Hematopoietic multipotent progenitor cell treated with erythropoietin and hydrocortisone succinate and interleukin-3 and kit ligand, for 4 days (in vitro differentiated cells): ENCODE data around the gene GTF2I.
"Not testable (repeated sequence)": the region's sequence is repeated elsewhere in the genome, so short reads cannot be mapped to it uniquely, and the experiment has no call there.

Experiments
- DNase-seq: peaks from one replicate; pipeline ENCODE4 v3.0.0-alpha.2; 2015

The GTF2I gene

GRCh38 chr7:74656837-74657691 lies 454 bp upstream of the GTF2I start:
- DNase-seq, result peak; percentile 99

DNA sequence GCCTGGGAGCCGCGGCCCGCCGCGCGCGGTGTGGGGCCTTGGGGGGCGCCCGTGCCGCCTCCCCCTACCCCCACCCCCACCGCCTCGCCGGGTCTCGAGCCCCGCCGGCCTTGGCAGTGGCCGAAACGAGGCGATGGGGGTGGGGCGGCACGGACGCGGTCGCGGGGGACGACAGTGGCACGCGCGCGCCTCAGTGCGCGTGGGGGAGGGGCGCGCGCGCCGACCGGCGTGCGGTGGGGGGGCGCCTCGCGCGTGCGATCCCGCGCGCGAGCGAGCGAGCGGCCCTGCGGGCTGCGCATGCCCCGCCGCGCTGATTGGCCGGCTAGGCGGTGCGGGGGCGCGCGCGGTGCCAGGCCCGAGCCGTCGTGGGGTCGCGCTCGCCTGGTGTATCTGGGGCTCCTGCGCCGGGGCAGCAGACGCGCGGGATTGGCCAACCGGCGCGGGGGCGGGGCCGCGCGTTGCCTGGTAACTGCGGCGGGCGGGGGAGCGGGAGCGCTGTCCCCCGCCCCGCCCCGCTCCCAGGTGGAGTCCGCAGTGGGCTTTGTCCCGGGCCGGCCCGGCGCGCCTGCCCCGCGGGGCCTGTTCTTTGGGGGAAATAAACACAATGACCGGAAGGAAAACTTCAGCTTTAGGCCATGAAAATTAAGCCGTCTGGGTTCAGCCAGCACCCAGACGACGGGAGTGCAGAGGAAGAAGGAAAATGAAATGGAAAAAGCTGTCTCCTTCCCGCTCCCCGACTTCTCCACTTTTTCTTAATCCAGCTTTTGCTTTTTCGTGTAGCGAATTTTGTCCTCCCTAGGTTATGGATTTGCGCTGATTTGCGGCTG lies 873 bp downstream of the GTF2I start:
- DNase-seq, result peak; percentile 97

DNA sequence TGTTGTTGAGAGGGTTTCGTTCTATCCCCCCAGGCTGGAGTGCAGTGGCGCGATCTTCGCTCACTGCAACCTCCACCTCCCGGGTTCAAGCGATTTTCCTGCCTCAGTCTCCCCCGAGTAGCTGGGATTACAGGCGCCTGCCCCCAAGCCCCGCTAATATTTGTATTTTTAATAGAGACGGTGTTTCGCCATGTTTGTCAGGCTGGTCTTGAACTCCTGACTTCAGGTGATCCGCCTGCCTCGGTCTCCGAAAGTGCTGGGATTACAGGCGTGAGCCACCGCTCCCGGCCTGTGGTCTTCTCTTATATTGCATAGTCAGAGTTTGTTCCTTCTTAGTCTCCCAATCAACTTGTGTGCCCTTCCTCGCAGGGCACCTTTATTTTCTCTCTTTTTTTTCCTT lies 2.7 kb downstream of the GTF2I start:
- DNase-seq, result not testable (repeated sequence)

DNA sequence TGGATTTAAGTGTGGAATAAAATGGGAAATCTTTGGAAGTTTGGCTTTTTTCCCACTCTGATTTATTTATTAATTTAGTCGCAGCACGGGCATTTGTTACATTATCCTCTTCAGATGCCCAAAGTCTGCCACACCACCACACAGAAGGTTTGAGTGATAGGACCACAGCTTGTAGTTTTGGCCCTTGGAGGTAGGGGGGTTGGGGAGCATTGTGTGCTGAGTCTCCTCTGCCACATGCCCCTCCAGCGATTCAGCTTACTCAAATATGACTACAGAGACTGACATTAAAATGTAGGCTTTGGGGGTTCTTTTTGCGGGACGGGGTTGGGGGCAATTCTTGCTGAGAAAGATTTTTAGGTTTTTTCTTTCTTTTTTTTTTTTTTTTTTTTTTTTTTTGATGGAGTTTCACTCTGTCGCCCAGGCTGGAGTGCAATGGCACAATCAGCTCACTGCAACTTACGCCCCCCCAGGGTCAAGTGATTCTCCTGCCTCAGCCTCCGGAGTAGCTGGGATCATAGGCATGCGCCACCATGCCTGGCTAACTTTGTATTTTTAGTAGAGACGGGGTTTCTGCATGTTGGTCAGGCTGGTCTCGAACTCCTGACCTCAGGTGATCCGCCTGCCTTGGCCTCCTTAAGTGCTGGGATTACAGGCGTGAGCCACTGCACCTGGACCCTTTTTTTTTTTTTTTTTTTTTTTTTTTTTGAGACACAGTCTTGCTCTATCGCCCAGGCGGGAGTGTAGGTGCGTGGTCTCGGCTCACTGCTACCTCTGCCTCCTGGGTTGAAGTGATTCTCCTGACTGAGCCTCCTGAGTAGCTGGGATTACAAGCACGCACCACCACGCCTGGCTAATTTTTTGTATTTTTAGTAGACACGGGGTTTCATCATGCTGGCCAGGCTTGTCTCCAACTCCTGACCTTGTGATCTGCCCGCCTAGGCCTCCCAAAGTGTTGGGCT lies 4.6 kb downstream of the GTF2I start:
- peak; percentile 78 for DNase-seq

- no peak for DNase-seq
These were observed 7.9 kb downstream of the GTF2I start for GRCh38 chr7:74665296-74665938.

- not testable (repeated sequence) for DNase-seq
These were observed 9.5 kb downstream of the GTF2I start for GRCh38 chr7:74667013-74667412.

- not testable (repeated sequence) for DNase-seq
These were observed 10.0 kb downstream of the GTF2I start for GRCh38 chr7:74667520-74667919.

- DNase-seq, result no peak
These were observed 14.1 kb downstream of the GTF2I start for GRCh38 chr7:74671602-74672001.

GRCh38 chr7:74672343-74672915 lies 14.9 kb downstream of the GTF2I start:
- no peak for DNase-seq

GRCh38 chr7:74674166-74674565 lies 16.6 kb downstream of the GTF2I start:
- no peak for DNase-seq

GRCh38 chr7:74682829-74683228 lies 25.3 kb downstream of the GTF2I start:
- DNase-seq, result no peak

- DNase-seq, result no peak
These were observed 26.3 kb downstream of the GTF2I start for GRCh38 chr7:74683799-74684198.

DNA sequence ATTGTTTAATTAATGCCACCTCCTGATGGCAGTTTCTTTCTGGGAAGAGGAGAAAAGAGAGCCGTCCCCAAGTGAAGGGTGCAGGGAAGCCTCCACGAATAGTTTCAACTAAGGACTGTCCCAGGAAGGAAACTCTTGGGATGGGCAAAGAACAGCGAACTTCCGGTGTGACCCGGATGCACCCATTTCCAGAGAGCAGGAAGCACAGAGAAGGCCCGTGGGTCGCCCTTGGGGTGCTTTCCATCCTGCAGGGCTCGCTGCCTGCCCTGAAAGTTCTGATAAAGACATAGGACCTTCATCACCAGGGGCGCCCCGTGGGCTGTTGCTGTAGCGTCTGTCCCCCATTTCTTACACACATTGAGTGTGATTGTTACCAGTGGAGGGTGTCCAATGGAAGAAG lies 27.0 kb downstream of the GTF2I start:
- no peak for DNase-seq

GRCh38 chr7:74684921-74685320 lies 27.4 kb downstream of the GTF2I start:
- no peak for DNase-seq

- no peak for DNase-seq
These were observed 33.0 kb downstream of the GTF2I start for GRCh38 chr7:74690474-74690873.

DNA sequence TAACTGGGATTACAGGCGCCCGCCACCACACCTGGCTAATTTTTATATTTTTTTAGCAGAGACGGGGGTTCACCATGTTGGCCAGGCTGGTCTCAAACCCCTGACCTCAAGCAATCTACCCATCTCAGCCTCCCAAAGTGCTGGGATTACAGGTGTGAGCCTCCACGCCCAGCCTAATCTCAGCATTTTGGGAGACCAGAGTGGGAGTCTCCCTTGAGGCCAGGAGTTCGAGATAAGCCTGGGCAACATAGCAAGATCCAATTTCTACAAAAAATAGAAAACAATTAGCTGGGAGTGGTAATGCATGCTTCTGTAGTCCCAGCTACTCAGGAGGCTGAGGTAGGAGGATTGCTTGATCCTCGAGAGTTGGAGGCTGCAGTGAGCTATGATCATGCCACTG lies 46.9 kb downstream of the GTF2I start:
- DNase-seq, result not testable (repeated sequence)

DNA sequence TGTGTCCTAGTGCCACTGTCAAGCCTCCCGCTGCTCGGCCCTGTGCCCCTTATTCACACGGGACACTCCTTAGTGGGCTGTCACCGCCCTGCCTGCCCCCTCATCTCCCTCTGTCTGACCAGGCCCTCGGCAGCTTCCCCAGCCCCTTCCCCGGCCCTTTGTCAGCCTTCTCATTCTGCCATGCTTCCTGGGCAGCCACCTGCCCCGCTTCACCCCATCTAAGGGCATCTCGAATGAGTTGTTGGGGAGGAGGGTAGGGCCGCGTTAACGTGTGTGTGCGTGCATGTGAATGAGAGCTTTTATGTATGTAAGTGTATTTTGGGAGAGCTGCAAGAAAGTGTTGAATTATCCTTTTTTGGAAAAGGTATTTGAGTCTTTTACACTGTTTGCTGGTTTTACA lies 49.7 kb downstream of the GTF2I start:
- DNase-seq, result no peak

DNA sequence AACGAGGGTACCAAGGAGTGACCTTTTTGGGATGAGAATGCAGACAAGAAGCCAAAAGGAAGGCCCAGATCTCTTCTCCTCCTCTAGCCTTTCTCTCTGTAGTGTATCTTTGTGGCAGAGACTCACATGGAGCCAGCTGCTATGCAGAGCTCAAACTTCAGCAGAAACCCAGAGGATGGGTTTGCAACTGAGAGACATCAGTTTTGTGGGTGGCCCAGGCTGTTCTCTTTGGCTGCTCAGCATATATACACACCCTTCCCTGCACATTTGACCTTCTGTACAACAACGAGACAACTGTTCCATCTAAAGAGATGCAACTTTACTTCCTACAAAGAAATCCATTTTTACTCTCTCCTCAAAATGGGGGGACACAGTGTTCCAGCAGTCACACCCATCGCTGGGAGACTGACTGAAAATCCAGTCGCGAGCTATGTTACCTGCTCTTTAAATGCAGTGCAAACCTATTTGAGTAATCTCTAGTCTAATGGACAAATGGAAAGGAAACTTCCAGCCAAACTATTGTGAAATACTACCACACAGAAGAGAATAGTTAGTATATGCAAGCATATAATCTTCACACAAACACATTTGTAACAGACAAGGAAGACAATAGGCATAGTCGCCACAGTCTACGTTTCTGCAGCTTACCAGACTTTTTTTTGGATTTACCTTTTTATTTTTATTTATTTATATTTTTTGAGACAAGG lies 51.2 kb downstream of the GTF2I start:
- DNase-seq, result no peak

GRCh38 chr7:74709880-74710671 lies 52.6 kb downstream of the GTF2I start:
- peak; percentile 25 for DNase-seq

DNA sequence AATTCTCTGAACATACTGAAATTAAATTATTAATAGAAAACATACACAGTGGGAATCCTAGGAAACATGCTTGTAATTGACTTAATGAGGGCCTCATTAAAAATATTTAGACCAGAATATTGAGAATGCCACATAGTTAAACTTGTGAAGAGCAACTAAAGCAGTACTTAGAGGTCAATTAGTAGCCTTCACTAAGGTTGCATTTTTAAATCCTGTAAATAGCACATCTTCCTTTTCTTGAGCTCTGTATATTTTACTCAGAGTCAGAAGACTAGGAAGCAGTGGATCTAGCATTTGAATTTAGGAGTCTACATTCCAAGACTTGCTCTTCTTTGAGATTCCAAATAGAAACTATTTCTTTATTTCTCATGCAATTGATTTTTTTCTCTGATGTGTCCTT lies 56.0 kb downstream of the GTF2I start:
- no peak for DNase-seq
